Trophoblast cell (in vitro differentiated cells and primary cell): Measurements from ENCODE around the gene OR2T6.

ENCODE experiments used
- DNase-seq, 2 donors: peaks; one replicate each; pipeline ENCODE4 v3.0.0-alpha.2; 2016
- H2AFZ ChIP-seq: 2 replicates; pipeline ENCODE4 v1.6.1; 2013; ENCODE audit warnings: low read length, moderate library complexity, mild to moderate bottlenecking; ENCODE audit not compliant: insufficient read depth, poor library complexity
- H2AK5ac ChIP-seq: 2 replicates; pipeline ENCODE4 v1.6.1; 2013; ENCODE audit warnings: mild to moderate bottlenecking, low read length
- H2BK120ac ChIP-seq: 2 replicates; pipeline ENCODE4 v1.6.1; 2013; ENCODE audit warnings: low read length, mild to moderate bottlenecking, moderate library complexity; ENCODE audit not compliant: insufficient read depth, poor library complexity
- H2BK12ac ChIP-seq: 2 replicates; pipeline ENCODE4 v1.6.1; 2013; ENCODE audit warnings: mild to moderate bottlenecking, low read length, moderate library complexity
- H2BK5ac ChIP-seq: 2 replicates; pipeline ENCODE4 v1.6.1; 2013; ENCODE audit warnings: low read length, low read depth, moderate library complexity, mild to moderate bottlenecking; ENCODE audit not compliant: poor library complexity
- H3K14ac ChIP-seq: 2 replicates; pipeline ENCODE4 v1.6.1; 2013; ENCODE audit warnings: mild to moderate bottlenecking, low read length
- H3K18ac ChIP-seq: 2 replicates; pipeline ENCODE4 v1.6.1; 2013; ENCODE audit warnings: mild to moderate bottlenecking, low read length
- H3K23ac ChIP-seq: 2 replicates; pipeline ENCODE4 v1.6.1; 2013; ENCODE audit warnings: low read length
- H3K27ac ChIP-seq: 2 replicates; pipeline ENCODE4 v1.5.1; 2013; ENCODE audit warnings: low read depth, mild to moderate bottlenecking, inconsistent platforms, low read length, moderate library complexity
- H3K27me3 ChIP-seq: 2 replicates; pipeline ENCODE4 v1.6.1; 2013; ENCODE audit warnings: inconsistent platforms, mild to moderate bottlenecking, low read length, moderate library complexity; ENCODE audit not compliant: insufficient read depth
- H3K36me3 ChIP-seq, 2 experiments: 1 replicate in 1 of 2; 2 replicates in 1 of 2; pipeline ENCODE4 v1.6.1; 2013; ENCODE audit warnings: low read length in 2 of 2, mild to moderate bottlenecking in 2 of 2, moderate library complexity in 1 of 2; ENCODE audit not compliant: insufficient read depth in 2 of 2, control insufficient read depth in 1 of 2
- H3K4ac ChIP-seq: 2 replicates; pipeline ENCODE4 v1.6.1; 2013; ENCODE audit warnings: low read depth, mild to moderate bottlenecking, low read length, moderate library complexity
- H3K4me1 ChIP-seq, 2 experiments: 1 replicate in 1 of 2; 2 replicates in 1 of 2; pipeline ENCODE4 v1.6.1; 2013; ENCODE audit warnings: low read length in 2 of 2, mild to moderate bottlenecking in 2 of 2, moderate library complexity in 1 of 2; ENCODE audit not compliant: insufficient read depth in 2 of 2, control insufficient read depth in 1 of 2
- H3K4me2 ChIP-seq: 2 replicates; pipeline ENCODE4 v1.6.1; 2013; ENCODE audit warnings: inconsistent platforms, mild to moderate bottlenecking, low read length, moderate library complexity
- H3K4me3 ChIP-seq: 2 replicates; pipeline ENCODE4 v1.5.1; 2013; ENCODE audit warnings: mild to moderate bottlenecking, low read depth, low read length, inconsistent platforms
- H3K79me1 ChIP-seq: one replicate; pipeline ENCODE4 v1.6.1; 2013; ENCODE audit warnings: low read length
- H3K79me2 ChIP-seq: 2 replicates; pipeline ENCODE4 v1.6.1; 2013; ENCODE audit warnings: low read length, mild to moderate bottlenecking; ENCODE audit not compliant: control insufficient read depth, insufficient read depth, poor library complexity
- H3K9ac ChIP-seq: 2 replicates; pipeline ENCODE4 v1.6.1; 2013; ENCODE audit warnings: mild to moderate bottlenecking, low read length
- H3K9me3 ChIP-seq: 2 replicates; pipeline ENCODE4 v1.6.1; 2013; ENCODE audit warnings: low read depth, mild to moderate bottlenecking, control low read depth, inconsistent platforms, low read length; ENCODE audit not compliant: insufficient read depth
- H4K12ac ChIP-seq: 2 replicates; pipeline ENCODE4 v1.6.1; 2013; ENCODE audit warnings: low read depth, mild to moderate bottlenecking, low read length, moderate library complexity
- H4K8ac ChIP-seq: 2 replicates; pipeline ENCODE4 v1.6.1; 2013; ENCODE audit warnings: low read depth, mild to moderate bottlenecking, low read length, moderate library complexity
- H4K91ac ChIP-seq: one replicate; pipeline ENCODE4 v1.6.1; 2013; ENCODE audit warnings: low read depth, mild to moderate bottlenecking, low read length, moderate library complexity
- WGBS: extraction: QIAGEN DNeasy Blood & Tissue Kit; methylation state at CpG from one replicate; pipeline ENCODE4 v1.1.7; 2013; ENCODE audit warnings: missing lambda C conversion rate; ENCODE audit not compliant: insufficient read length, insufficient coverage; ENCODE audit errors: extremely low coverage; 5-methylcytosine and 5-hydroxymethylcytosine counted together

OR2T6 gene

DNA sequence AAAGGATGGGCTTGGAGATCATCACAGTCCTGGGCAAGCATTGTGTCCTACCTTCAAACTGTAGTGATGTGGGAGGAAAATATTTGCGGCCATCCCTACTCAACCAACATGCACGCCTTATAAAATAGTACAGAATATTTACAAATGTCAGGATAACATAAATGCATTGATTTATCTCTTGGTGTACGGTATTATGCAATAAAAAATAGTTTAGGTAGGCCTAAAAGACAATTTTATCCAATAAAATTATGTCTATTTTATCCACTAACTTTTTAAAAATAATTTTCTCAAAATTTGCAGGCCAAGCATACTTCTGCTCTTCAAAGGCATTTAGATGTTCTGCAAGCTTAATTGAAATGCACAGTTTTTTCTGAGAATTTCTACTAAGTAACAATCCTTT, 27.2 kb downstream of the OR2T6 start, which contains the start of gene OR2T1:
Gene OR2T1 (plus strand): TSS at position 301 of the 400 bp plus-strand sequence. CDS start 3,100 bp downstream, outside the sequence.
- Histone ChIP-seq H3K4me2 (no peak within 1 kb of the TSS), H3K4me1 (no peaks in the 10 kb centered on the region)
- no CpG with 5 or more reads among the region's 3 CpGs for WGBS

DNA sequence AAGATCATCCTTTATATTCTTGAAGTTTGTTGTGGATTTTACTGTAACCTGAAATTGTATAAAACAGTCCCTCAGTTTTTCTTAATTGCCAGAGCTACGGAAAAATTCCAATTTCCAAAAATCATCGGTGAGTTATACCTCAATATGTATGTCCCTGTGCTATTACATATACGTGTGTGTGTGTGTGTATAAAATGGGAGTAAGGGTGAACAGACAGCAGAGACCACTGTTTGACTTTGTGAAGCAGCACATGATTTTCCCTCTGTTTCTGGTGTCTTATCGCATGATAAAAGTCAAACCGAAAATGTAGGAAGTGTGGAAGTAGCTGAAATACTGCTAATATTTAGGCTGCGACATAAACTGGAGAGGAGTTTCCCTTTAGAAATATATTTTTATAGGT, 28.5 kb downstream of the OR2T6 start:
- Histone ChIP-seq H3K79me1 (no peaks in the 10 kb centered on the region), H3K4me3 (no peak overlapping the region), H3K9me3 (peaks cover 14% of the 10 kb centered on the region), H3K4ac (no peak overlapping the region), H2AK5ac (no peak overlapping the region), H2AFZ (no peak overlapping the region), H2BK5ac (no peak overlapping the region), H3K27me3 (no peaks in the 10 kb centered on the region), H4K91ac (no peak overlapping the region), H3K18ac (no peak overlapping the region), H3K23ac (no peak overlapping the region), H3K4me2 (no peak overlapping the region), H3K4me1 (no peaks in the 10 kb centered on the region), H3K79me2 (no peaks in the 10 kb centered on the region), H2BK120ac (no peak overlapping the region), H3K36me3 (no peaks in the 10 kb centered on the region), H3K9ac (no peak overlapping the region), H4K12ac (no peak overlapping the region), H2BK12ac (no peak overlapping the region), H3K14ac (no peak overlapping the region), H3K27ac (no peak overlapping the region), H4K8ac (no peak overlapping the region)
- DNase-seq, result peak in 1 of 2 donors; percentile 6
- no CpG with 5 or more reads among the region's 6 CpGs for WGBS

More for the DNA sequence above, 27.2 kb downstream of the OR2T6 start, which contains the start of gene OR2T1:
- Histone ChIP-seq H3K27me3 (no peaks in the 10 kb centered on the region), H2BK12ac (no peak within 1 kb of the TSS), H4K8ac (no peak within 1 kb of the TSS), H3K27ac (no peak within 1 kb of the TSS), H3K79me2 (no peaks in the 10 kb centered on the region), H2AFZ (no peak within 1 kb of the TSS), H3K9me3 (peaks cover 16% of the 10 kb centered on the region), H4K91ac (no peak within 1 kb of the TSS), H2BK5ac (no peak within 1 kb of the TSS), H3K4me3 (no peak within 1 kb of the TSS), H3K36me3 (no peaks in the 10 kb centered on the region), H3K18ac (no peak within 1 kb of the TSS), H3K4ac (no peak within 1 kb of the TSS), H3K79me1 (no peaks in the 10 kb centered on the region), H2BK120ac (no peak within 1 kb of the TSS), H4K12ac (no peak within 1 kb of the TSS), H2AK5ac (no peak within 1 kb of the TSS), H3K9ac (no peak within 1 kb of the TSS), H3K23ac (no peak within 1 kb of the TSS), H3K14ac (no peak within 1 kb of the TSS)
- no peak for DNase-seq

DNA sequence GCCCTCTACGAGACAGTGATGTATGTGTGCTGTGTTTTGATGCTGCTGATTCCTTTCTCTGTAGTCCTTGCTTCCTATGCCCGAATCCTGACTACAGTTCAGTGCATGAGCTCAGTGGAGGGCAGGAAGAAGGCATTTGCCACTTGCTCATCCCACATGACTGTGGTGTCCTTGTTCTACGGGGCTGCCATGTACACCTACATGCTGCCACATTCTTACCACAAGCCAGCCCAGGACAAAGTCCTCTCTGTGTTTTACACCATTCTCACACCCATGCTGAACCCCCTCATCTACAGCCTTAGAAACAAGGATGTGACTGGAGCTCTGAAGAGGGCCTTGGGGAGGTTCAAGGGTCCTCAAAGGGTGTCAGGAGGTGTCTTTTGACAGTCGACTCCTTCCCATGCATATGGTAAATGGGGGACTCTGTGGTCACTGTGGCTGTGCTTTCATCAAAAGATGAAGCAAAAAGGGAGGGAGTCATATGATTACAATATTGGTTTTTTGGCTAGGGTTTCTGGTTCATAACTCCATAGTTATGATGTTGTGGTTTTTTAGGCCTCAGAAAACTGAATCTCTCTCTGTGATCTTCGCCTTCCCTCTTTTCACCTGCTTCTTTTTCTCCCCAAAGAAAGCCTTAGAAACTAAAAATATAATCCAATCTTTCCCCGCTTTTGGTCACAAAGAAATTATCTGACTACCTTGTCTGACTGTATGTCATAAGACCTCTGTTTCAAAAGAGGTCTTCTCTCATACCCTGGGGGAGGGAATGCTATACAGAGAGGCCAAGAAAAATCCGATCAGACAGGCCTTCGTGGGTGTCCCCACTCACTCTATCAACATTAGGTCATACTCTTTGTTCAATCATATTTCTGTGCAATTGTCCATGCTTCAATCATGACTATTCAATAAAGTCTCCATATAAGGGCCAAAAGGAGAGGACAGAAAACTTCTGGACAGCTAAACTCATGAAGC, 31.5 kb downstream of the OR2T6 start:
- Histone ChIP-seq H4K8ac (no peak overlapping the region), H3K36me3 (no peaks in the 10 kb centered on the region), H3K27me3 (no peaks in the 10 kb centered on the region), H4K91ac (no peak overlapping the region), H3K18ac (no peak overlapping the region), H3K9me3 (peaks cover 19% of the 10 kb centered on the region), H3K4me1 (no peaks in the 10 kb centered on the region), H2AFZ (no peak overlapping the region), H3K79me1 (no peaks in the 10 kb centered on the region), H3K23ac (no peak overlapping the region), H3K4ac (no peak overlapping the region), H2BK5ac (no peak overlapping the region), H2BK12ac (no peak overlapping the region), H3K4me2 (no peak overlapping the region), H3K9ac (no peak overlapping the region), H4K12ac (no peak overlapping the region), H3K79me2 (no peaks in the 10 kb centered on the region), H2AK5ac (no peak overlapping the region), H3K27ac (no peak overlapping the region), H3K14ac (no peak overlapping the region), H3K4me3 (no peak overlapping the region), H2BK120ac (no peak overlapping the region)
- no CpG with 5 or more reads among the region's 8 CpGs for WGBS
- no peak for DNase-seq

DNA sequence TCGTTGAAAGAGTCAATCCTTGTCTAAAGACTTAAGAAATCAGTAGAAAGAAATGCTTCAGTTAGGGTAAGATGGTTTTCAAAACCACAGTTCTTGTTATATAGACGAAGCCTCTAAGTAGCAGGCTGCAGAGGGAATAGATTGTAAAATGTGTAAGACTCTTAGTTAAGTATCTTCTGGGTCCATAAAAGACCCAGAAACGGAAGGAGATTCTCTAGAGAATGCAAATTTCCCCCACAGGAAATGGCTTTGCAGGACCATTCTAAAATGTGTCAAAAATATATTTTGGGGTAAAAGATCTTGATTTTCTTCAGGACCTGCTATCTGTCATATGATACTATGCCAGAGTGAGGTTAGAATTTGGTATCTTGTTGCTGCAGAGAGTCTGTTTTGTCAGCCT, 40.7 kb downstream of the OR2T6 start:
- Histone ChIP-seq H4K91ac (no peak overlapping the region), H3K4me3 (no peak overlapping the region), H3K36me3 (no peaks in the 10 kb centered on the region), H3K4me2 (no peak overlapping the region), H3K9me3 (peaks cover 20% of the 10 kb centered on the region), H3K23ac (no peak overlapping the region), H3K79me1 (no peaks in the 10 kb centered on the region), H3K4me1 (no peaks in the 10 kb centered on the region), H2BK120ac (no peak overlapping the region), H3K79me2 (no peaks in the 10 kb centered on the region), H2BK12ac (no peak overlapping the region), H3K27me3 (no peaks in the 10 kb centered on the region), H4K8ac (no peak overlapping the region), H3K14ac (no peak overlapping the region), H4K12ac (no peak overlapping the region), H3K18ac (no peak overlapping the region), H3K4ac (no peak overlapping the region), H2BK5ac (no peak overlapping the region), H2AK5ac (no peak overlapping the region), H3K9ac (no peak overlapping the region), H3K27ac (no peak overlapping the region), H2AFZ (no peak overlapping the region)
- no CpG with 5 or more reads among the region's 3 CpGs for WGBS
- DNase-seq, result no peak
